ENCODE results near the gene EML4. TPM values are rescaled to one million over a fixed set of nuclear protein-coding genes. Genes with fewer than 3 reads are reported as not detected.

The EML4 gene
- total and polyA plus RNA-seq, 7 experiments from 2014 or later, result 64.9 to 167 (median 141) TPM

GRCh38 chr2:42335514-42336104 lies 166.5 kb downstream of the EML4 start:
- Histone ChIP-seq H3K9me3 (ENCODE audit: control insufficient read depth in 2 of 3, low read length in 3 of 3) (no peaks in the 10 kb centered on the region), H3K27me3 (ENCODE audit: control insufficient read depth in 2 of 2, insufficient read depth in 2 of 2, low read length in 2 of 2) (no peaks in the 10 kb centered on the region), H3K36me3 (ENCODE audit: control insufficient read depth in 2 of 3, insufficient read depth in 3 of 3, low read length in 3 of 3) (peaks cover 5 to 79% (median 15%) of the 10 kb centered on the region in 3 experiments), H3K4me1 (ENCODE audit: control insufficient read depth in 2 of 2, insufficient read depth in 2 of 2, low read length in 2 of 2) (no peaks in the 10 kb centered on the region), H3K27ac (ENCODE audit: low read depth, low read length) (no peak overlapping the region), H3K4me3 (ENCODE audit: low read length) (no peak overlapping the region)
- intact Hi-C loops (cut with micrococcal nuclease), result no loop called here
- H3K36me3 Mint-ChIP-seq, result peaks cover 40 to 82% (median 55%) of the 10 kb centered on the region in 5 donors
- H3K27me3 Mint-ChIP-seq, result no peaks in the 10 kb centered on the region
- H3K9me3 Mint-ChIP-seq, result peaks cover 0 to 38% (median 10%) of the 10 kb centered on the region in 11 donors
- peak overlapping the region in 3 of 9 donors; percentile 20 to 67 (median 41) for H3K27ac Mint-ChIP-seq
- CTCF ChIA-PET, result no interaction called here
- ATAC-seq (no peak), DNase-seq (no peak)
- POLR2A ChIA-PET, result interaction anchor here (0.6 kb wide), 1 partner anchor 365 kb away, joined by 3 read pairs; no protein-coding TSS in a partner anchor
- no peak overlapping the region for H3K4me3 Mint-ChIP-seq
- peaks cover under 1 to 19% (median 5%) of the 10 kb centered on the region in 7 donors for H3K4me1 Mint-ChIP-seq

- DNase-seq (no peak), ATAC-seq (no peak)
- Mint-ChIP-seq H3K36me3 (peaks cover 41 to 85% (median 58%) of the 10 kb centered on the region in 5 donors), H3K27me3 (no peaks in the 10 kb centered on the region), H3K4me1 (peaks cover 6 to 27% (median 8%) of the 10 kb centered on the region in 7 donors), H3K9me3 (peaks cover 0 to 40% (median 10%) of the 10 kb centered on the region in 11 donors), H3K27ac (peak overlapping the region in 3 of 9 donors; percentile 14 to 41 (median 19)), H3K4me3 (no peak overlapping the region)
- no peaks in the 10 kb centered on the region for H3K4me1 ChIP-seq (ENCODE audit: control insufficient read depth in 2 of 2, insufficient read depth in 2 of 2, low read length in 2 of 2)
- no peak overlapping the region for H3K27ac ChIP-seq (ENCODE audit: low read depth, low read length)
- peaks cover 4 to 75% (median 12%) of the 10 kb centered on the region in 3 experiments for H3K36me3 ChIP-seq (ENCODE audit: control insufficient read depth in 2 of 3, insufficient read depth in 3 of 3, low read length in 3 of 3)
- H3K4me3 ChIP-seq (ENCODE audit: low read length), result no peak overlapping the region
- ChIA-PET POLR2A (no interaction called here), CTCF (no interaction called here)
- intact Hi-C loops (cut with micrococcal nuclease), result no loop called here
- H3K27me3 ChIP-seq (ENCODE audit: control insufficient read depth in 2 of 2, insufficient read depth in 2 of 2, low read length in 2 of 2), result no peaks in the 10 kb centered on the region
- no peaks in the 10 kb centered on the region for H3K9me3 ChIP-seq (ENCODE audit: control insufficient read depth in 2 of 3, low read length in 3 of 3)
Observed at GRCh38 chr2:42336361-42336965, 167.3 kb downstream of the EML4 start.

GRCh38 chr2:42337356-42337820 lies 168.2 kb downstream of the EML4 start:
- no peak for DNase-seq
- Histone ChIP-seq H3K4me1 (ENCODE audit: control insufficient read depth in 2 of 2, insufficient read depth in 2 of 2, low read length in 2 of 2) (no peaks in the 10 kb centered on the region), H3K4me3 (ENCODE audit: low read length) (no peak overlapping the region), H3K27me3 (ENCODE audit: control insufficient read depth in 2 of 2, insufficient read depth in 2 of 2, low read length in 2 of 2) (no peaks in the 10 kb centered on the region), H3K27ac (ENCODE audit: low read depth, low read length) (no peak overlapping the region), H3K9me3 (ENCODE audit: control insufficient read depth in 2 of 3, low read length in 3 of 3) (no peaks in the 10 kb centered on the region), H3K36me3 (ENCODE audit: control insufficient read depth in 2 of 3, insufficient read depth in 3 of 3, low read length in 3 of 3) (peaks cover 0 to 66% (median 5%) of the 10 kb centered on the region in 3 experiments)
- ChIA-PET CTCF (no interaction called here), POLR2A (no interaction called here)
- intact Hi-C loops (cut with micrococcal nuclease), result no loop called here
- no peak for ATAC-seq
- Mint-ChIP-seq H3K4me1 (peaks cover 8 to 36% (median 17%) of the 10 kb centered on the region in 7 donors), H3K4me3 (peak overlapping the region in 1 of 10 donors; percentile 68), H3K36me3 (peaks cover 41 to 80% (median 61%) of the 10 kb centered on the region in 5 donors), H3K27ac (peak overlapping the region in 4 of 9 donors; percentile 13 to 44 (median 30)), H3K27me3 (no peaks in the 10 kb centered on the region), H3K9me3 (peaks cover 0 to 40% (median 10%) of the 10 kb centered on the region in 11 donors)

GRCh38 chr2:42337846-42338566 lies 168.9 kb downstream of the EML4 start:
- peaks cover 0 to 40% (median 10%) of the 10 kb centered on the region in 11 donors for H3K9me3 Mint-ChIP-seq
- peak overlapping the region in 3 of 9 donors; percentile 36 to 71 (median 56) for H3K27ac Mint-ChIP-seq
- POLR2A ChIA-PET, result interaction anchor here (0.6 kb wide), 1 partner anchor 25 kb away, joined by 4 read pairs; no protein-coding TSS in a partner anchor
- peaks cover 15 to 43% (median 21%) of the 10 kb centered on the region in 7 donors for H3K4me1 Mint-ChIP-seq
- Histone ChIP-seq H3K4me1 (ENCODE audit: control insufficient read depth in 2 of 2, insufficient read depth in 2 of 2, low read length in 2 of 2) (no peaks in the 10 kb centered on the region), H3K27ac (ENCODE audit: low read depth, low read length) (no peak overlapping the region), H3K27me3 (ENCODE audit: control insufficient read depth in 2 of 2, insufficient read depth in 2 of 2, low read length in 2 of 2) (no peaks in the 10 kb centered on the region), H3K4me3 (ENCODE audit: low read length) (no peak overlapping the region), H3K9me3 (ENCODE audit: control insufficient read depth in 2 of 3, low read length in 3 of 3) (no peaks in the 10 kb centered on the region), H3K36me3 (ENCODE audit: control insufficient read depth in 2 of 3, insufficient read depth in 3 of 3, low read length in 3 of 3) (peaks cover 0 to 59% (median 0%) of the 10 kb centered on the region in 3 experiments)
- no peak overlapping the region for H3K4me3 Mint-ChIP-seq
- ATAC-seq, result no peak
- intact Hi-C loops (cut with micrococcal nuclease), result no loop called here
- H3K27me3 Mint-ChIP-seq, result no peaks in the 10 kb centered on the region
- no peak for DNase-seq
- peaks cover 37 to 77% (median 58%) of the 10 kb centered on the region in 5 donors for H3K36me3 Mint-ChIP-seq
- CTCF ChIA-PET, result no interaction called here

GRCh38 chr2:42338567-42339190 lies 169.5 kb downstream of the EML4 start:
- H3K4me1 Mint-ChIP-seq, result peaks cover 16 to 49% (median 27%) of the 10 kb centered on the region in 7 donors
- no peaks in the 10 kb centered on the region for H3K4me1 ChIP-seq (ENCODE audit: control insufficient read depth in 2 of 2, insufficient read depth in 2 of 2, low read length in 2 of 2)
- ChIA-PET CTCF (no interaction called here), POLR2A (no interaction called here)
- H3K36me3 ChIP-seq (ENCODE audit: control insufficient read depth in 2 of 3, insufficient read depth in 3 of 3, low read length in 3 of 3), result peaks cover 0 to 53% (median 0%) of the 10 kb centered on the region in 3 experiments
- H3K27ac Mint-ChIP-seq, result peak overlapping the region in 5 of 9 donors; percentile 28 to 71 (median 36)
- DNase-seq, result no peak
- no peak overlapping the region for H3K27ac ChIP-seq (ENCODE audit: low read depth, low read length)
- no peak for ATAC-seq
- no peak overlapping the region for H3K4me3 ChIP-seq (ENCODE audit: low read length)
- no peaks in the 10 kb centered on the region for H3K9me3 ChIP-seq (ENCODE audit: control insufficient read depth in 2 of 3, low read length in 3 of 3)
- H3K36me3 Mint-ChIP-seq, result peaks cover 31 to 74% (median 56%) of the 10 kb centered on the region in 5 donors
- no peaks in the 10 kb centered on the region for H3K27me3 ChIP-seq (ENCODE audit: control insufficient read depth in 2 of 2, insufficient read depth in 2 of 2, low read length in 2 of 2)
- no peaks in the 10 kb centered on the region for H3K27me3 Mint-ChIP-seq
- H3K4me3 Mint-ChIP-seq, result no peak overlapping the region
- intact Hi-C loops (cut with micrococcal nuclease), result no loop called here
- peaks cover 0 to 40% (median 10%) of the 10 kb centered on the region in 11 donors for H3K9me3 Mint-ChIP-seq

GRCh38 chr2:42339191-42339912 lies 170.2 kb downstream of the EML4 start:
- Histone ChIP-seq H3K4me3 (ENCODE audit: low read length) (no peak overlapping the region), H3K4me1 (ENCODE audit: control insufficient read depth in 2 of 2, insufficient read depth in 2 of 2, low read length in 2 of 2) (no peaks in the 10 kb centered on the region), H3K9me3 (ENCODE audit: control insufficient read depth in 2 of 3, low read length in 3 of 3) (no peaks in the 10 kb centered on the region), H3K27ac (ENCODE audit: low read depth, low read length) (no peak overlapping the region), H3K36me3 (ENCODE audit: control insufficient read depth in 2 of 3, insufficient read depth in 3 of 3, low read length in 3 of 3) (peaks cover 0 to 48% (median 0%) of the 10 kb centered on the region in 3 experiments), H3K27me3 (ENCODE audit: control insufficient read depth in 2 of 2, insufficient read depth in 2 of 2, low read length in 2 of 2) (no peaks in the 10 kb centered on the region)
- peaks cover 31 to 76% (median 54%) of the 10 kb centered on the region in 5 donors for H3K36me3 Mint-ChIP-seq
- POLR2A ChIA-PET, result interaction anchor here (0.6 kb wide), 1 partner anchor 821 kb away, joined by 3 read pairs; no protein-coding TSS in a partner anchor
- intact Hi-C loops (cut with micrococcal nuclease), result no loop called here
- H3K27ac Mint-ChIP-seq, result peak overlapping the region in 7 of 9 donors; percentile 46 to 92 (median 69)
- ATAC-seq (no peak), DNase-seq (no peak)
- H3K4me3 Mint-ChIP-seq, result no peak overlapping the region
- peaks cover 18 to 51% (median 30%) of the 10 kb centered on the region in 7 donors for H3K4me1 Mint-ChIP-seq
- CTCF ChIA-PET, result no interaction called here
- H3K27me3 Mint-ChIP-seq, result no peaks in the 10 kb centered on the region
- peaks cover 0 to 40% (median 10%) of the 10 kb centered on the region in 11 donors for H3K9me3 Mint-ChIP-seq
